MG63 (cell line): ENCODE results near the gene ZBTB5. TPM values are rescaled to one million over a fixed set of nuclear protein-coding genes. Genes with fewer than 3 reads are reported as not detected.
"Not testable (repeated sequence)": the region's sequence is repeated elsewhere in the genome, so short reads cannot be mapped to it uniquely, and the experiment has no call there.

Source experiments
- DNase-seq: peaks from one replicate; pipeline ENCODE4 v3.0.0-alpha.2; 2020
- H3K27me3 ChIP-seq: fragments of 250-450 bp; sonication (Bioruptor Pico); 2 replicates; pipeline ENCODE4 v1.5.1; 2020; ENCODE audit warnings: mild to moderate bottlenecking, moderate library complexity
- H3K36me3 ChIP-seq: fragments of 250-450 bp; sonication (Bioruptor Pico); 2 replicates; pipeline ENCODE4 v1.5.1; 2020; ENCODE audit warnings: mild to moderate bottlenecking, moderate library complexity
- H3K4me3 ChIP-seq: fragments of 250-450 bp; sonication (Bioruptor Pico); 2 replicates; pipeline ENCODE4 v1.5.1; 2020; ENCODE audit warnings: mild to moderate bottlenecking, moderate library complexity
- H3K9me3 ChIP-seq: fragments of 250-450 bp; sonication (Bioruptor Pico); 2 replicates; pipeline ENCODE4 v1.5.1; 2020; ENCODE audit warnings: mild to moderate bottlenecking, moderate library complexity
- total RNA-seq: library from RNA; depleted of rRNA; stranded (reverse); fragments of >200 nt; shearing (Covaris generic); gene quantifications from 2 replicates; pipeline ENCODE4 v1.2.3, GENCODE V29; 2014; ENCODE audit warnings: low replicate concordance

The ZBTB5 gene
- total RNA-seq, 1 experiment from 2014 or later = 9.1 TPM

GRCh38 chr9:37438359-37438758 lies 26.9 kb downstream of the ZBTB5 start:
- H3K27me3 ChIP-seq = no peaks in the 10 kb centered on the region
- H3K9me3 ChIP-seq = no peaks in the 10 kb centered on the region
- DNase-seq = no peak
- H3K36me3 ChIP-seq = peaks cover 45% of the 10 kb centered on the region
- H3K4me3 ChIP-seq = no peak overlapping the region

- peaks cover 44% of the 10 kb centered on the region for H3K36me3 ChIP-seq
- H3K9me3 ChIP-seq = no peaks in the 10 kb centered on the region
- H3K27me3 ChIP-seq = no peaks in the 10 kb centered on the region
- no peak for DNase-seq
- no peak overlapping the region for H3K4me3 ChIP-seq
These were observed 27.6 kb downstream of the ZBTB5 start for GRCh38 chr9:37437621-37438020.

GRCh38 chr9:37437010-37437409 lies 28.2 kb downstream of the ZBTB5 start:
- Histone ChIP-seq H3K9me3 (no peaks in the 10 kb centered on the region), H3K27me3 (no peaks in the 10 kb centered on the region), H3K4me3 (no peak overlapping the region), H3K36me3 (peaks cover 46% of the 10 kb centered on the region)
- no peak for DNase-seq

- no peak for DNase-seq
- H3K9me3 ChIP-seq = no peaks in the 10 kb centered on the region
- no peak overlapping the region for H3K4me3 ChIP-seq
- peaks cover 49% of the 10 kb centered on the region for H3K36me3 ChIP-seq
- no peaks in the 10 kb centered on the region for H3K27me3 ChIP-seq
These were observed 28.7 kb downstream of the ZBTB5 start for GRCh38 chr9:37436540-37436939.

GRCh38 chr9:37433867-37434371 lies 31.3 kb downstream of the ZBTB5 start:
- Histone ChIP-seq H3K27me3 (no peaks in the 10 kb centered on the region), H3K36me3 (peaks cover 41% of the 10 kb centered on the region)
- DNase-seq = no peak

GRCh38 chr9:37432020-37432419 lies 33.2 kb downstream of the ZBTB5 start:
- H3K27me3 ChIP-seq = no peaks in the 10 kb centered on the region
- peaks cover 38% of the 10 kb centered on the region for H3K36me3 ChIP-seq
- no peaks in the 10 kb centered on the region for H3K9me3 ChIP-seq
- no peak for DNase-seq
- H3K4me3 ChIP-seq = no peak overlapping the region

More at GRCh38 chr9:37433867-37434371, 31.3 kb downstream of the ZBTB5 start:
- Histone ChIP-seq H3K9me3 (no peaks in the 10 kb centered on the region), H3K4me3 (no peak overlapping the region)

GRCh38 chr9:37430841-37431597 lies 34.2 kb downstream of the ZBTB5 start:
- H3K9me3 ChIP-seq = no peaks in the 10 kb centered on the region
- H3K4me3 ChIP-seq = no peak overlapping the region
- no peak for DNase-seq
- no peaks in the 10 kb centered on the region for H3K27me3 ChIP-seq
- H3K36me3 ChIP-seq = peaks cover 37% of the 10 kb centered on the region

GRCh38 chr9:37429441-37430285 lies 35.6 kb downstream of the ZBTB5 start:
- DNase-seq = no peak
- H3K27me3 ChIP-seq = no peaks in the 10 kb centered on the region
- no peak overlapping the region for H3K4me3 ChIP-seq
- no peaks in the 10 kb centered on the region for H3K9me3 ChIP-seq
- peaks cover 38% of the 10 kb centered on the region for H3K36me3 ChIP-seq

- Histone ChIP-seq H3K9me3 (no peaks in the 10 kb centered on the region), H3K4me3 (no peak overlapping the region), H3K27me3 (no peaks in the 10 kb centered on the region), H3K36me3 (peaks cover 33% of the 10 kb centered on the region)
- DNase-seq = no peak
These were observed 36.9 kb downstream of the ZBTB5 start for GRCh38 chr9:37428345-37428744.

- H3K9me3 ChIP-seq = no peaks in the 10 kb centered on the region
- no peak overlapping the region for H3K4me3 ChIP-seq
- peaks cover 28% of the 10 kb centered on the region for H3K36me3 ChIP-seq
- no peaks in the 10 kb centered on the region for H3K27me3 ChIP-seq
- no peak for DNase-seq
These were observed 38.4 kb downstream of the ZBTB5 start for GRCh38 chr9:37426846-37427245.

- not testable (repeated sequence) for H3K27me3 ChIP-seq
- H3K36me3 ChIP-seq = peaks cover 27% of the 10 kb centered on the region
These were observed 38.8 kb downstream of the ZBTB5 start for GRCh38 chr9:37426431-37426830.

GRCh38 chr9:37425298-37425752 lies 39.9 kb downstream of the ZBTB5 start:
- Histone ChIP-seq H3K36me3 (peaks cover 24% of the 10 kb centered on the region), H3K4me3 (no peak overlapping the region), H3K9me3 (no peaks in the 10 kb centered on the region), H3K27me3 (no peaks in the 10 kb centered on the region)
- peak; percentile 73 for DNase-seq

More at GRCh38 chr9:37426431-37426830, 38.8 kb downstream of the ZBTB5 start:
- H3K9me3 ChIP-seq, DNase-seq, H3K4me3 ChIP-seq: not testable (repeated sequence)

GRCh38 chr9:37424686-37425297 lies 40.5 kb downstream of the ZBTB5 start:
- peak overlapping the region; percentile 10; the same call in 1 of the 2 replicates for H3K4me3 ChIP-seq
- DNase-seq = no peak
- no peaks in the 10 kb centered on the region for H3K9me3 ChIP-seq
- H3K36me3 ChIP-seq = peaks cover 23% of the 10 kb centered on the region
- no peaks in the 10 kb centered on the region for H3K27me3 ChIP-seq

- Histone ChIP-seq H3K36me3 (peaks cover 23% of the 10 kb centered on the region), H3K9me3 (no peaks in the 10 kb centered on the region), H3K27me3 (no peaks in the 10 kb centered on the region), H3K4me3 (peak overlapping the region; percentile 87)
- no peak for DNase-seq
These were observed 41.0 kb downstream of the ZBTB5 start for GRCh38 chr9:37424204-37424685.

GRCh38 chr9:37423508-37423907 lies 41.7 kb downstream of the ZBTB5 start:
- Histone ChIP-seq H3K36me3 (peaks cover 19% of the 10 kb centered on the region), H3K4me3 (peak overlapping the region; percentile 87), H3K9me3 (no peaks in the 10 kb centered on the region), H3K27me3 (no peaks in the 10 kb centered on the region)
- DNase-seq = no peak

- H3K36me3 ChIP-seq = peaks cover 15% of the 10 kb centered on the region
- no peaks in the 10 kb centered on the region for H3K27me3 ChIP-seq
- DNase-seq = peak; percentile 76
- H3K4me3 ChIP-seq = peak within 1 kb of the TSS; percentile 87
- H3K9me3 ChIP-seq = no peaks in the 10 kb centered on the region
These were observed 42.8 kb downstream of the ZBTB5 start, which contains the start of gene GRHPR for GRCh38 chr9:37422289-37423104. GRHPR (plus strand) TSS chr9:37422696; CDS start chr9:37422751, 55 bp downstream.
